HCT116 (cell line): ENCODE results near the gene SDK2. TPM values are rescaled to one million over a fixed set of nuclear protein-coding genes. Genes with fewer than 3 reads are reported as not detected.

Experiments
- ATAC-seq: fragments of 200-7000 bp; cut with Tn5 transposase; 2 replicates; pipeline ENCODE4 v1.9.1; 2020; ENCODE audit warnings: mild to moderate bottlenecking, moderate library complexity
- BruUV-seq: library from RNA; stranded (reverse); fragments of 400-500 nt; replicated peaks from 2 replicates; lab custom pipeline; 2021; lab: Mats Ljungman, UMichigan
- CTCF ChIA-PET: fragments of 300-600 bp; sonication (Branson Sonifier 250); formaldehyde crosslinking; loops from one replicate; lab custom pipeline; 2021; ENCODE audit warnings: antibody characterized with exemption; lab: Charles Lee
- POLR2A ChIA-PET: fragments of 300-600, 350-600 bp; sonication (Branson Sonifier 250); formaldehyde crosslinking; loops from one replicate; lab custom pipeline; 2021; ENCODE audit warnings: antibody characterized with exemption; lab: Charles Lee
- RAD21 ChIA-PET, 2 experiments: fragments of 300-600 bp; sonication (Branson Sonifier 250); formaldehyde crosslinking; loops; one replicate each; lab custom pipeline; 2023; ENCODE audit warnings: low total read pairs in 2 of 2; ENCODE audit not compliant: uncharacterized antibody in 2 of 2, unreplicated experiment in 2 of 2, low non-redundant PET in 1 of 2; lab: Charles Lee
- DNase-seq: peaks from one replicate; pipeline ENCODE4 v3.0.0-alpha.2; 2010; ENCODE audit warnings: low read depth, low spot score
- H2AFZ ChIP-seq: fragments of 200-600 bp; shearing (Covaris generic), sonication (generic); 2 replicates; pipeline ENCODE4 v1.6.1; 2017; ENCODE audit warnings: low read depth, mixed run types, mixed read lengths, antibody characterized with exemption, low read length; ENCODE audit not compliant: poor library complexity, severe bottlenecking
- H3K27ac ChIP-seq: 2 replicates; pipeline ENCODE4 v1.5.1; 2012; ENCODE audit warnings: low read depth, low read length
- H3K27me3 ChIP-seq: fragments of 200-600 bp; sonication (generic); 2 replicates; pipeline ENCODE4 v1.6.1; 2016; ENCODE audit warnings: mixed run types, low read length, mixed read lengths; ENCODE audit not compliant: insufficient read depth
- H3K36me3 ChIP-seq, 2 experiments: fragments of 200-500 bp in 1 of 2; fragments of 200-600 bp in 1 of 2; sonication (Bioruptor generic) in 1 of 2; sonication (generic) in 1 of 2; 2 replicates each; pipeline versions ENCODE4 v1.5.1 to v1.6.1; 2014 to 2016; ENCODE audit warnings: low read length in 2 of 2, inconsistent platforms in 1 of 2, mixed read lengths in 1 of 2, mixed run types in 1 of 2; ENCODE audit not compliant: insufficient read depth in 2 of 2, control insufficient read depth in 1 of 2
- H3K4me1 ChIP-seq, 2 experiments: fragments of 200-600 bp in 1 of 2; sonication (generic) in 1 of 2; 2 replicates each; pipeline versions ENCODE4 v1.5.1 to v1.6.1; 2012 to 2017; ENCODE audit warnings: low read length in 2 of 2, inconsistent platforms in 1 of 2, mild to moderate bottlenecking in 1 of 2, mixed read lengths in 1 of 2, mixed run types in 1 of 2, moderate library complexity in 1 of 2; ENCODE audit not compliant: insufficient read depth in 2 of 2, control insufficient read depth in 1 of 2
- H3K4me2 ChIP-seq: fragments of 200-600 bp; sonication (generic); 2 replicates; pipeline ENCODE4 v1.6.1; 2017; ENCODE audit warnings: mixed run types, low read length, mixed read lengths
- H3K4me3 ChIP-seq, 2 experiments: fragments of 200-600 bp in 1 of 2; sonication (generic) in 1 of 2; replicated peaks in 1 of 2; 2 replicates each; pipeline ENCODE4 v1.5.1; 2011 to 2016; ENCODE audit warnings: low read length in 2 of 2, control low read depth in 1 of 2, low read depth in 1 of 2, mild to moderate bottlenecking in 1 of 2, mixed read lengths in 1 of 2, mixed run types in 1 of 2
- H3K79me2 ChIP-seq: fragments of 200-600 bp; sonication (generic); 2 replicates; pipeline ENCODE4 v1.6.1; 2017; ENCODE audit warnings: mild to moderate bottlenecking, mixed run types, low read length, moderate library complexity, mixed read lengths; ENCODE audit not compliant: insufficient read depth
- H3K9ac ChIP-seq: fragments of 200-600 bp; sonication (generic); 2 replicates; pipeline ENCODE4 v1.6.1; 2016; ENCODE audit warnings: low read length, mixed read lengths
- H3K9me2 ChIP-seq: fragments of 200-600 bp; sonication (generic), shearing (Covaris generic); 2 replicates; pipeline ENCODE4 v1.6.1; 2017; ENCODE audit warnings: mixed run types, mild to moderate bottlenecking, moderate library complexity; ENCODE audit not compliant: insufficient read depth
- H3K9me3 ChIP-seq, 2 experiments: fragments of 200-500 bp in 1 of 2; fragments of 200-600 bp in 1 of 2; sonication (Bioruptor generic) in 1 of 2; sonication (generic) in 1 of 2; 2 replicates each; pipeline ENCODE4 v1.6.1; 2014 to 2017; ENCODE audit warnings: low read length in 2 of 2, mixed read lengths in 2 of 2, inconsistent platforms in 1 of 2, low read depth in 1 of 2, mild to moderate bottlenecking in 1 of 2, mixed run types in 1 of 2, moderate library complexity in 1 of 2; ENCODE audit not compliant: control insufficient read depth in 1 of 2, insufficient read depth in 1 of 2
- H4K20me1 ChIP-seq: fragments of 200-600 bp; sonication (generic), shearing (Covaris generic); 2 replicates; pipeline ENCODE4 v1.6.1; 2017; ENCODE audit warnings: mixed run types, mild to moderate bottlenecking, moderate library complexity; ENCODE audit not compliant: insufficient read depth
- CEBPB ChIP-seq: IDR thresholded peaks from 2 replicates; pipeline ENCODE4 v1.6.1; 2012; ENCODE audit warnings: low read depth
- EGR1 ChIP-seq: IDR thresholded peaks from 2 replicates; pipeline ENCODE4 v1.6.1; 2012; ENCODE audit warnings: low read depth
- EZH2 ChIP-seq: fragments of 200-600 bp; sonication (generic); IDR thresholded peaks from 2 replicates; pipeline ENCODE4 v1.6.1; 2017; ENCODE audit warnings: antibody characterized with exemption, mixed run types
- EZH2phosphoT487 ChIP-seq: fragments of 200-600 bp; IDR thresholded peaks from 2 replicates; pipeline ENCODE4 v1.6.1; 2018; ENCODE audit warnings: antibody characterized with exemption, borderline replicate concordance
- FOSL1 ChIP-seq: IDR thresholded peaks from 2 replicates; pipeline ENCODE4 v1.6.1; 2012; ENCODE audit warnings: low read depth
- JUND ChIP-seq: IDR thresholded peaks from 2 replicates; pipeline ENCODE4 v1.6.1; 2012
- POLR2AphosphoS5 ChIP-seq: IDR thresholded peaks from 2 replicates; pipeline ENCODE4 v1.6.1; 2011; ENCODE audit warnings: mild to moderate bottlenecking, low read depth, low read length, moderate library complexity
- RAD21 ChIP-seq: IDR thresholded peaks from 2 replicates; pipeline ENCODE4 v1.6.1; 2012; ENCODE audit warnings: low read depth, mild to moderate bottlenecking
- SIN3A ChIP-seq: IDR thresholded peaks from 2 replicates; pipeline ENCODE4 v1.6.1; 2012; ENCODE audit warnings: low read depth
- SP1 ChIP-seq: IDR thresholded peaks from 2 replicates; pipeline ENCODE4 v1.6.1; 2012; ENCODE audit warnings: low read depth
- SRF ChIP-seq: IDR thresholded peaks from 2 replicates; pipeline ENCODE4 v1.6.1; 2012; ENCODE audit warnings: low read depth
- YY1 ChIP-seq: IDR thresholded peaks from 2 replicates; pipeline ENCODE4 v1.6.1; 2011; ENCODE audit warnings: low read length, low read depth, moderate library complexity, mild to moderate bottlenecking; ENCODE audit not compliant: insufficient replicate concordance; ENCODE audit errors: extremely low read depth
- ZFX ChIP-seq: fragments of 450-650 bp; IDR thresholded peaks from 2 replicates; pipeline ENCODE4 v1.6.1; 2017
- ZNF274 ChIP-seq: fragments of 200-500 bp; sonication (Bioruptor generic); IDR thresholded peaks from 2 replicates; pipeline ENCODE4 v1.6.1; 2014; ENCODE audit warnings: mild to moderate bottlenecking, low read depth, low read length, inconsistent platforms
- intact Hi-C: fragments of 100-400 bp; cut with micrococcal nuclease; formaldehyde crosslinking; loops from 2 replicates; pipeline ENCODE4 v1.10.0; 2022
- total RNA-seq: library from RNA; stranded (reverse); gene quantifications from one replicate; pipeline ENCODE4 v1.2.1, GENCODE V29; 2021; ENCODE audit not compliant: unreplicated experiment
- TF ChIP-seq, protein P1 (sequence below): IDR thresholded peaks from 2 replicates; pipeline ENCODE4 v1.6.1; 2012
- TF ChIP-seq, protein P2 (sequence below), 3 experiments: fragments of 200-600 bp in 1 of 3; sonication (generic) in 1 of 3; IDR thresholded peaks in 2 of 3; conservative IDR thresholded peaks in 1 of 3; 2 replicates each; pipeline ENCODE4 v1.5.1; 2012 to 2017; ENCODE audit warnings: low read depth in 2 of 3, low read length in 2 of 3, antibody characterized with exemption in 1 of 3, borderline replicate concordance in 1 of 3, control low read depth in 1 of 3, mild to moderate bottlenecking in 1 of 3, mixed read lengths in 1 of 3, mixed run types in 1 of 3, moderate library complexity in 1 of 3; ENCODE audit not compliant: insufficient read depth in 1 of 3
- TF ChIP-seq, protein P3 (sequence below): IDR thresholded peaks from 2 replicates; pipeline ENCODE4 v1.6.1; 2012; ENCODE audit warnings: low read depth

SDK2 gene
- total RNA-seq, 1 experiment from 2014 or later = 0.10 TPM

DNA sequence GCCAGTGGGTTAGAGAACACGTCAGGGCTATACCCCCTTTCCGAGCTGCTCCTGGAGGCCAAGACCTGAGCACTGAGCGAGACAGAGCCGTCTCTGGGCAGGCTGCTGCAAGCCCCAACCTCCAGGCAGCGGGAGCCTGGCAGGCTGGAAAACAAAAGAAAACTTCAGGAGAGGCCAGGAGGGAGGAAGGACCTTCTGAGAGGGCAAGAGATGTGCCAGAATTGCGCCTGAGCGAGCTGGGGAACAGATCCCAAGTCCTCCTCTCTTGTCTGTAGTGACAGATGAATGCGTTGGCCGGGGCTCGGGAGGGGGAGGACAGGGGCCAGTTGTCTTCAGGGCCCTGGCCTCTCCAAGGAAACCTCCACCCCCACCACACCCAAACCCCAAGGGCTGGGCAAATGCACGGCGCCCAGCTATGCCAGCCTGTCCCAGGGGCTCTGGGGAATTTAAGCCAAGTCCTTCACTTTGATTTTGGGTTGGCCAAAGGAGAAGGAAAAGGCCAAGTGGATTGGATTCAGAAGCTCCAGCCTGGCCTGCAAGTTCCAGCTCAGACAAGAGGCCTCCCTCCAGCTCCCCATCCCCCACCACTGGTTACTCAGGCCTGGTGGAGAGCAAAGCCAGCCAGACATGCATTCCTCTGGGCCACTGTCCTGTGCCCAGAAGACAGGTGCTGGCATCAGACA is 18.1 kb downstream of the SDK2 start:
- intact Hi-C loops = no loop called here
- no peaks in the 10 kb centered on the region for H3K9me3 ChIP-seq
- no peak overlapping the region for H3K4me3 ChIP-seq
- no TSS peak for BruUV-seq
- no peak overlapping the region for H3K27ac ChIP-seq
- DNase-seq = no peak
- ChIA-PET POLR2A (no interaction called here), RAD21 (no interaction called here), CTCF (no interaction called here)
- H3K79me2 ChIP-seq = no peaks in the 10 kb centered on the region
- H3K4me1 ChIP-seq = no peaks in the 10 kb centered on the region
- H4K20me1 ChIP-seq = no peaks in the 10 kb centered on the region
- H3K27me3 ChIP-seq = no peaks in the 10 kb centered on the region
- ATAC-seq = no peak; the same call in 1 of the 2 replicates
- TF ChIP-seq SRF (no peak), POLR2AphosphoS5 (no peak), EGR1 (no peak), FOSL1 (no peak)
- H2AFZ ChIP-seq = no peak overlapping the region
- H3K9ac ChIP-seq = no peak overlapping the region
- no peak overlapping the region for H3K4me2 ChIP-seq
- H3K36me3 ChIP-seq = no peaks in the 10 kb centered on the region
- H3K9me2 ChIP-seq = no peaks in the 10 kb centered on the region

DNA sequence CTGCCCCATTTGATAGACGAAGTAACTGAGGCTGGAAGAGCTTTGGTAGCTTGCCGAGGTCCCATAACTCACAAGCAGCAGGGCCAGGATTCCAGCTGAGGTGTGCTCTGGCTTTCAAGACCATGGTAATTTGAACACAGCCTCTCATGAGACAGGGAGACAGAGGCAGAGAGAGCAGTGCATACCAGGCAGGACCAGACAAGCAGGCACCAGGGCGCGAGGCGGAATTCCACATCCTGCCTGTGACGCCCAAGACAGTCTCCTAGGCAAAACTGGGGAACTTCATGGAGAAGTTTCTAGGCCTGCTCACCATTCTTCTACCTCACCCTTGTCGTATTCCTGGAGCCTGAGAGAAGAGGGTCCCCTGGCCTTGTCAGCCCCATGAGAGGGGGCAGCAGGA is 19.2 kb downstream of the SDK2 start:
- Histone ChIP-seq H3K36me3 (no peaks in the 10 kb centered on the region), H2AFZ (no peak overlapping the region), H3K27me3 (no peaks in the 10 kb centered on the region), H3K4me1 (no peaks in the 10 kb centered on the region), H3K9me2 (no peaks in the 10 kb centered on the region), H3K9me3 (no peaks in the 10 kb centered on the region), H3K4me3 (no peak overlapping the region), H4K20me1 (no peaks in the 10 kb centered on the region), H3K9ac (no peak overlapping the region), H3K79me2 (no peaks in the 10 kb centered on the region), H3K27ac (no peak overlapping the region), H3K4me2 (no peak overlapping the region)
- RAD21 ChIA-PET = no interaction called here
- intact Hi-C loops = no loop called here
- CTCF ChIA-PET = no interaction called here
- DNase-seq (no peak), ATAC-seq (no peak)
- POLR2A ChIA-PET = no interaction called here
- no TSS peak for BruUV-seq
- TF ChIP-seq YY1 (no peak), FOSL1 (no peak), JUND (no peak), EZH2phosphoT487 (no peak), EZH2 (no peak), ZNF274 (no peak), CEBPB (no peak), ZFX (no peak), RAD21 (no peak), SIN3A (no peak), EGR1 (no peak), SP1 (no peak)
- TF ChIP-seq, protein P1, sequence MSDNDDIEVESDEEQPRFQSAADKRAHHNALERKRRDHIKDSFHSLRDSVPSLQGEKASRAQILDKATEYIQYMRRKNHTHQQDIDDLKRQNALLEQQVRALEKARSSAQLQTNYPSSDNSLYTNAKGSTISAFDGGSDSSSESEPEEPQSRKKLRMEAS = no peak
- TF ChIP-seq, protein P2, sequence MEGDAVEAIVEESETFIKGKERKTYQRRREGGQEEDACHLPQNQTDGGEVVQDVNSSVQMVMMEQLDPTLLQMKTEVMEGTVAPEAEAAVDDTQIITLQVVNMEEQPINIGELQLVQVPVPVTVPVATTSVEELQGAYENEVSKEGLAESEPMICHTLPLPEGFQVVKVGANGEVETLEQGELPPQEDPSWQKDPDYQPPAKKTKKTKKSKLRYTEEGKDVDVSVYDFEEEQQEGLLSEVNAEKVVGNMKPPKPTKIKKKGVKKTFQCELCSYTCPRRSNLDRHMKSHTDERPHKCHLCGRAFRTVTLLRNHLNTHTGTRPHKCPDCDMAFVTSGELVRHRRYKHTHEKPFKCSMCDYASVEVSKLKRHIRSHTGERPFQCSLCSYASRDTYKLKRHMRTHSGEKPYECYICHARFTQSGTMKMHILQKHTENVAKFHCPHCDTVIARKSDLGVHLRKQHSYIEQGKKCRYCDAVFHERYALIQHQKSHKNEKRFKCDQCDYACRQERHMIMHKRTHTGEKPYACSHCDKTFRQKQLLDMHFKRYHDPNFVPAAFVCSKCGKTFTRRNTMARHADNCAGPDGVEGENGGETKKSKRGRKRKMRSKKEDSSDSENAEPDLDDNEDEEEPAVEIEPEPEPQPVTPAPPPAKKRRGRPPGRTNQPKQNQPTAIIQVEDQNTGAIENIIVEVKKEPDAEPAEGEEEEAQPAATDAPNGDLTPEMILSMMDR (IDR thresholded peaks at IDR 0.05 in 2 of 3, conservative IDR thresholded peaks at IDR 0.05 in 1 of 3; ENCODE audit: borderline replicate concordance in 1 of 3, insufficient read depth in 1 of 3, low read depth in 2 of 3, low read length in 2 of 3) = no peak
- TF ChIP-seq, protein P3, sequence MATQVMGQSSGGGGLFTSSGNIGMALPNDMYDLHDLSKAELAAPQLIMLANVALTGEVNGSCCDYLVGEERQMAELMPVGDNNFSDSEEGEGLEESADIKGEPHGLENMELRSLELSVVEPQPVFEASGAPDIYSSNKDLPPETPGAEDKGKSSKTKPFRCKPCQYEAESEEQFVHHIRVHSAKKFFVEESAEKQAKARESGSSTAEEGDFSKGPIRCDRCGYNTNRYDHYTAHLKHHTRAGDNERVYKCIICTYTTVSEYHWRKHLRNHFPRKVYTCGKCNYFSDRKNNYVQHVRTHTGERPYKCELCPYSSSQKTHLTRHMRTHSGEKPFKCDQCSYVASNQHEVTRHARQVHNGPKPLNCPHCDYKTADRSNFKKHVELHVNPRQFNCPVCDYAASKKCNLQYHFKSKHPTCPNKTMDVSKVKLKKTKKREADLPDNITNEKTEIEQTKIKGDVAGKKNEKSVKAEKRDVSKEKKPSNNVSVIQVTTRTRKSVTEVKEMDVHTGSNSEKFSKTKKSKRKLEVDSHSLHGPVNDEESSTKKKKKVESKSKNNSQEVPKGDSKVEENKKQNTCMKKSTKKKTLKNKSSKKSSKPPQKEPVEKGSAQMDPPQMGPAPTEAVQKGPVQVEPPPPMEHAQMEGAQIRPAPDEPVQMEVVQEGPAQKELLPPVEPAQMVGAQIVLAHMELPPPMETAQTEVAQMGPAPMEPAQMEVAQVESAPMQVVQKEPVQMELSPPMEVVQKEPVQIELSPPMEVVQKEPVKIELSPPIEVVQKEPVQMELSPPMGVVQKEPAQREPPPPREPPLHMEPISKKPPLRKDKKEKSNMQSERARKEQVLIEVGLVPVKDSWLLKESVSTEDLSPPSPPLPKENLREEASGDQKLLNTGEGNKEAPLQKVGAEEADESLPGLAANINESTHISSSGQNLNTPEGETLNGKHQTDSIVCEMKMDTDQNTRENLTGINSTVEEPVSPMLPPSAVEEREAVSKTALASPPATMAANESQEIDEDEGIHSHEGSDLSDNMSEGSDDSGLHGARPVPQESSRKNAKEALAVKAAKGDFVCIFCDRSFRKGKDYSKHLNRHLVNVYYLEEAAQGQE = no peak
